ENCODE results near the gene ADAMTS8.
"Not testable (repeated sequence)": the region's sequence is repeated elsewhere in the genome, so short reads cannot be mapped to it uniquely, and the experiment has no call there.

ADAMTS8 gene

DNA sequence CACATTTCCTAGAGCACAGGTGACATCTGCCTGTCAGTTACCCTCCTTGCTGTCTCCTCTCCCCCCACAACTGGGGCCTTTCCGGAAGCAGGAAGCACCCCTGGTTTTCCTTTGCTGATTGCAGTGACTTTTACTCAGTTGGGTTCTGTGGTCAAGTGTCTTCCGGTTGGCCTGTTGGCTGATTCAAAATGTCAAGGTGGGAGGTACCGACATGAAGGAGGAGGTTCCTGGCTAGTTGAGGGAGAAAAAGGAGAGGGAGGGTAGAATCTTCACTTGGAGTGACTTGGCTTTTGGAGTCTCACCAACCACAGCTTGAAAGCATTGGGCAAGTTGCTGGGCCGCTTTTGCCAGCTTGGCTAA, 10.7 kb upstream of the ADAMTS8 start:
- Mint-ChIP-seq H3K36me3 (ENCODE audit: low read depth) (no peaks in the 10 kb centered on the region), H3K4me1 (no peaks in the 10 kb centered on the region), H3K9me3 (peaks cover 26% of the 10 kb centered on the region), H3K27ac (no peak overlapping the region), H3K4me3 (no peak overlapping the region), H3K27me3 (ENCODE audit: low read depth, poor library complexity) (peaks cover 19% of the 10 kb centered on the region)
- DNase-seq = no peak
- TF ChIP-seq, protein P1, sequence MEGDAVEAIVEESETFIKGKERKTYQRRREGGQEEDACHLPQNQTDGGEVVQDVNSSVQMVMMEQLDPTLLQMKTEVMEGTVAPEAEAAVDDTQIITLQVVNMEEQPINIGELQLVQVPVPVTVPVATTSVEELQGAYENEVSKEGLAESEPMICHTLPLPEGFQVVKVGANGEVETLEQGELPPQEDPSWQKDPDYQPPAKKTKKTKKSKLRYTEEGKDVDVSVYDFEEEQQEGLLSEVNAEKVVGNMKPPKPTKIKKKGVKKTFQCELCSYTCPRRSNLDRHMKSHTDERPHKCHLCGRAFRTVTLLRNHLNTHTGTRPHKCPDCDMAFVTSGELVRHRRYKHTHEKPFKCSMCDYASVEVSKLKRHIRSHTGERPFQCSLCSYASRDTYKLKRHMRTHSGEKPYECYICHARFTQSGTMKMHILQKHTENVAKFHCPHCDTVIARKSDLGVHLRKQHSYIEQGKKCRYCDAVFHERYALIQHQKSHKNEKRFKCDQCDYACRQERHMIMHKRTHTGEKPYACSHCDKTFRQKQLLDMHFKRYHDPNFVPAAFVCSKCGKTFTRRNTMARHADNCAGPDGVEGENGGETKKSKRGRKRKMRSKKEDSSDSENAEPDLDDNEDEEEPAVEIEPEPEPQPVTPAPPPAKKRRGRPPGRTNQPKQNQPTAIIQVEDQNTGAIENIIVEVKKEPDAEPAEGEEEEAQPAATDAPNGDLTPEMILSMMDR (IDR thresholded peaks at IDR 0.05) = no peak

DNA sequence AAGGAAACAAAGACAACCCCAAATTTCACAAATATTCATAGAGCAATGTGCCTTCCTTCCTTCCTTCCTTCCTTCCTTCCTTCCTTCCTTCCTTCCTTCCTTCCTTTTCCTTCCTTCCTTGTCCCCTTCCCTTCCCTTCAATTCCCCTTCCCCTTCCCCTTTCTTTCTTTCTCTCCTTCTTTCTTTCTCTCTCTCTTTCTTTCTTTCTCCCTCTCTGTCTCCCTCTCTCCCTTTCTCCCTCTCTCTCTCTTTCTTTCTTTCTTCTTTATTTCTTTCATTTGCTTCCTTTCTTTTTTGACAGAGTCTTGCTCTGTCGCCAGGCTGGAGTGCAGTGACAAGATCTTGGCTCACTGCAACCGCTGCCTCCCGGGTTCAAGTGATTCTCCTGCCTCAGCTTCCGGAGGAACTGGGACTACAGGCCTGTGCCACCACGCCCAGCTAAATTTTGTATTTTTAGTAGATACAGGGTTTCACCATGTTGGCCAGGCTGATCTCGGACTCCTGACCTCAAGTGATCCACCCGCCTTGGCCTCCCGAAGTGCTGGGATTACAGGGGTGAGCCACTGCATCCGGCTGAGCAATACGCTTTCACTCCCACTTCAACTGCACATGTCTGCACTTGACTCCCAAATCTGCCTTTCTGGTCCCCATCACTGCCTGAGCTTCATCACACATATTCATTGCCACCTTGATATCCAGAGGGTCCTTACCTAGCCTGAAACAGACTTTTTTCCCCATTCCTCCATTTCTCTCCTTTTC, 10.2 kb upstream of the ADAMTS8 start:
- not testable (repeated sequence) for H3K36me3 Mint-ChIP-seq (ENCODE audit: low read depth); H3K4me3 Mint-ChIP-seq; H3K27ac Mint-ChIP-seq; H3K4me1 Mint-ChIP-seq; DNase-seq
- H3K27me3 Mint-ChIP-seq (ENCODE audit: low read depth, poor library complexity) = peaks cover 22% of the 10 kb centered on the region
- peaks cover 26% of the 10 kb centered on the region for H3K9me3 Mint-ChIP-seq

DNA sequence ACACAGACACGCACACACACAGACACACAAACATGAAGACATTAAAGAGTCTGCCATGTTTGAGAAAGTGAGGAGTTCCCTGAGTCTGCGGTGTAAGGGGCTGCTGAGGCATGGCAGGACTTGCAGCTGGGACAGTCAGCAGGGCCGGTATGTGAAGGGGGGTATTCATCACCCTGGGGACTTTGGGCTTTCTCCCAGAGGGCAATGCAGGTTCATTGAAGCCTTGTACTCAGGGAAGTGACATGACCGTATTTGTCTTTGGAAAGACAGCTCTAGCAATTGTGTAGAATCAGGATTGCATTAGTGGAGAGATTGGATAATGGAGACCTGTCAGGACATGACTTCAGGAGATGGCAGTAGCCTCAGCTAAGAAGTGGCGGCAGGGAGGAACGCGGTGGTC, 9.4 kb upstream of the ADAMTS8 start:
- TF ChIP-seq, protein P1 (IDR thresholded peaks at IDR 0.05) = no peak
- Mint-ChIP-seq H3K4me1 (no peaks in the 10 kb centered on the region), H3K27me3 (ENCODE audit: low read depth, poor library complexity) (peaks cover 22% of the 10 kb centered on the region), H3K36me3 (ENCODE audit: low read depth) (no peaks in the 10 kb centered on the region), H3K4me3 (no peak overlapping the region), H3K9me3 (peaks cover 26% of the 10 kb centered on the region), H3K27ac (no peak overlapping the region)
- no peak for DNase-seq

DNA sequence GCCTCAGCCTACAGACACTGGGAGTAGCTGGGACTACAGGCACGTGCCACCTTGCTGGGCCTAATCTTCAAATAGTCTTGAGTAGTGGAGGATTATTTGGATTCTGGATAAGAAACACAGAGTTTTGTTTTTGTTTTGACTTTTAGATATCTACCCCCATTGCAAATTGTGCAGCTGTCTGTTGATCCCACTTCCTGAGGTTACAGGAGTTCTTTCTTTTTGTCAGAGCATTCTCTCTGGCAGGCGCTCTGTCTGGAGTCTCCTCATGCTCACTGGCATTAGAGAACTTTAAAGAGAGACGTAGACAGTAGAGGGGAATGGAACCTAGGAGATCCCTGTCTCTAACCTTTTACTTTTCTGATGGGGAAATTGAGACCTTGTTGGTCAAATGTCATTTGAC, 7.8 kb upstream of the ADAMTS8 start:
- no peaks in the 10 kb centered on the region for H3K4me1 Mint-ChIP-seq
- H3K27ac Mint-ChIP-seq = no peak overlapping the region

DNA sequence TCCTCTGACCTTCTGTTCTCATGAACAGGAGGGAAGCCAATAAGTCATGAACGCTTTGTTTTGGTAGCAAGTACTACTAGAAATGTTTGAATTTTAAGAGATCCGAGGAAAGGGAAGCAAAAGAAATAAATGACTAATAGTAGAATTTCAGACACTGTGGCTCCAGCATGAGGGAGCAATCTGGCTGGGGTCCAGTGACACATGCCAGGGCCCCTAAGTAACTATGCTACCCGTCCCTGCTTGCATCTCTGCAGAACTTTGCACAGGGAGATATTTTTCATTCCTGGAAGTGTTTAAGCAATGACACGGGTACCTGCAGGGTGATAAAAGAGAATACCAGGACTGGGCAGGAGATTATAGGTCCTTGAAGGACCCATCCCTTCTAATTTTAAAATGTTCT, 7.3 kb upstream of the ADAMTS8 start:
- TF ChIP-seq, protein P1 (IDR thresholded peaks at IDR 0.05) = no peak
- no peak overlapping the region for H3K27ac Mint-ChIP-seq

More for the DNA sequence above, 7.8 kb upstream of the ADAMTS8 start:
- TF ChIP-seq, protein P1 (IDR thresholded peaks at IDR 0.05) = no peak
- DNase-seq = no peak
- Mint-ChIP-seq H3K27me3 (ENCODE audit: low read depth, poor library complexity) (peaks cover 20% of the 10 kb centered on the region), H3K4me3 (no peak overlapping the region), H3K9me3 (peaks cover 19% of the 10 kb centered on the region), H3K36me3 (ENCODE audit: low read depth) (no peaks in the 10 kb centered on the region)

DNA sequence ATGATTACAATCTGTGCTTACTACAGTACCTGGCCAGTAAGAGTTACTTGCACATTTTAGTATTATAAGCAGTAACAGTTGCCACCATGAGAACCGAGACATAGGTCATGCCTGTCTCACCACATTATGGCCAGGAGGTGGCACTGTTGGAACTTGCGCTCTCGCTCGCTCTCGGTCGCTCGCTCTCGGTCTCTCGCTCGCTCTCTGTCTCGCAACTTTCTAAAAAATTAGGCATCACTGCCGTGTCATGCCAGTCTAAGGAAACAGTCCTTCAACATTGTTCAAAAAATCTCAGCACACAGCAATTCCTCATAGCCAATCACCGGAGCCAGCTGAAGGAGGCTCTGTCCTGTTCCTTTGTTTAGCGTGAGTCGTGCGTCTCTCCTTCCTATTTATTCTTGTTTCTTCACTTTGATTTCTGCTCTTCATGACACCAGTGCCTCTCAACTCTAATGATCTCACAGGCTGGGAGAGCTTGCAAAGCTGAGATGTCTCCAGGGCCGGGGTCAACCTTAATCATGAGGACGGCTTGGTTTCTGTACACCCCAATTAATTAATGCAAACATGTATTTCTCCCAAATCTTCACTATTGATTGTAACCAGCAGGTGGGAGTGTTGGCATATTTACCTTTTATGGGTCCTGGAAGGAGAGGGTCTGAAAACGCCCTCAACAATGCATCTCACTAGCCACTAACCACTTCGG, 6.3 kb upstream of the ADAMTS8 start:
- DNase-seq = peak; percentile 73
- Mint-ChIP-seq H3K27ac (no peak overlapping the region), H3K9me3 (peaks cover 7% of the 10 kb centered on the region), H3K27me3 (ENCODE audit: low read depth, poor library complexity) (peaks cover 34% of the 10 kb centered on the region), H3K4me1 (no peaks in the 10 kb centered on the region), H3K4me3 (no peak overlapping the region), H3K36me3 (ENCODE audit: low read depth) (no peaks in the 10 kb centered on the region)
- TF ChIP-seq, protein P1 (IDR thresholded peaks at IDR 0.05) = peak; percentile 64

More for the DNA sequence above, 7.3 kb upstream of the ADAMTS8 start:
- H3K9me3 Mint-ChIP-seq = peaks cover 14% of the 10 kb centered on the region
- H3K4me1 Mint-ChIP-seq = no peaks in the 10 kb centered on the region
- peaks cover 25% of the 10 kb centered on the region for H3K27me3 Mint-ChIP-seq (ENCODE audit: low read depth, poor library complexity)
- no peak for DNase-seq
- H3K36me3 Mint-ChIP-seq (ENCODE audit: low read depth) = no peaks in the 10 kb centered on the region
- peak overlapping the region; percentile 24 for H3K4me3 Mint-ChIP-seq

All from nephron progenitor cell (in vitro differentiated cells).